ENCODE data around the gene CADPS.

CADPS gene

GRCh38 chr3:62632510-62633294 is 242.5 kb downstream of the CADPS start:
- no peak for DNase-seq (ENCODE audit: low spot score)

- no peak for DNase-seq (ENCODE audit: low spot score)
These were observed 243.7 kb downstream of the CADPS start for GRCh38 chr3:62631488-62631887.

DNA sequence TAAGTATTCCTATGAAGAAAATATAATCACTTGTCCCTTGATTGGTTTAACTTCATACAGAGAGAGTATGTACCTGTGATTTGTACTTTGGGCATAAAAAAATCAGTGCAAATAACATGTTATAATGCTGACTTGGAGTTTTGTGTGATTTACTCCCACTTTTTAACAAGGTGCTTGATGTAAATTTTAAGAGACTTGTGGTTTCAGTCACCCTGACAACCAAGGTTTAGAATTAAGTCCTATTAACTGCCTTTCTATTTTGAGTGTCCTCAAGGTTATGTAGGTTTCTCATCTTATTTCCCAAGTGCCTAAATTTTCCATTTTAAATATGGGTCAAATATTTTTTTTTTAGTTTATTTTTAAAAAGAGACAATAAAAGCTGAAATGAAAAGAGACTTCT is 244.6 kb downstream of the CADPS start:
- no peak for DNase-seq (ENCODE audit: low spot score)

GRCh38 chr3:62625268-62625667 is 249.9 kb downstream of the CADPS start:
- no peak for DNase-seq (ENCODE audit: low spot score)

- DNase-seq (ENCODE audit: low spot score), result no peak
These were observed 251.0 kb downstream of the CADPS start for GRCh38 chr3:62624185-62624584.

DNA sequence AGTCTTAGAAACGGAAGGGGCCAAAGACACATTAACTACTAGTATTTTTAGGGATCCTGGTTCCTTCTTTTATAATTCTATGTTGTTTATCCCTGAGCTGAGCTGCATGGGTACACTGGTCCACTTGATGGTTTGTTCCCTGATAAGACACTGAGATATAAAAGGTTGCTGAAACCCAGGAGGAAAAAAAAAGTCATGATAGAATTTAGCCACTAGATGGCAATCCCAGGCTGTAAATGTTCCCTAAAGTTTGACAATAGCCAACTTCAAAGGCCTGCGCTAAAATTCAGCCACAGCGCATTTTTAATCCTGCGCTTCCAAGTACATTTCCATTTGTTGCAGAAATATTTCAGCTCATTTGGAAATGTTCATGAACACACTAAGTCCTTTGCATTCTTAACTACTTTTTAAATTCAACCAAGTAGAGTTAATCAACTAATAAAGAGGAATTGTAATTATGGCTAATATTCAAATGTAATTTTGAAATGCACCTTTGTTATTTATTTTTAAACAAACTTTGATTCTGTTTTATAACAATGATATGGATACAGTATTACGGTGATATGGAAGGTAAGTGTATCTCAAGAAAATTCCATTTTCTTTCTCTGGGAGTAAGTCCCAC is 252.6 kb downstream of the CADPS start:
- peak; percentile 5 for DNase-seq (ENCODE audit: low spot score)

- DNase-seq (ENCODE audit: low spot score), result no peak
These were observed 253.3 kb downstream of the CADPS start for GRCh38 chr3:62621925-62622324.

GRCh38 chr3:62621176-62621575 is 254.0 kb downstream of the CADPS start:
- DNase-seq (ENCODE audit: low spot score), result no peak

DNA sequence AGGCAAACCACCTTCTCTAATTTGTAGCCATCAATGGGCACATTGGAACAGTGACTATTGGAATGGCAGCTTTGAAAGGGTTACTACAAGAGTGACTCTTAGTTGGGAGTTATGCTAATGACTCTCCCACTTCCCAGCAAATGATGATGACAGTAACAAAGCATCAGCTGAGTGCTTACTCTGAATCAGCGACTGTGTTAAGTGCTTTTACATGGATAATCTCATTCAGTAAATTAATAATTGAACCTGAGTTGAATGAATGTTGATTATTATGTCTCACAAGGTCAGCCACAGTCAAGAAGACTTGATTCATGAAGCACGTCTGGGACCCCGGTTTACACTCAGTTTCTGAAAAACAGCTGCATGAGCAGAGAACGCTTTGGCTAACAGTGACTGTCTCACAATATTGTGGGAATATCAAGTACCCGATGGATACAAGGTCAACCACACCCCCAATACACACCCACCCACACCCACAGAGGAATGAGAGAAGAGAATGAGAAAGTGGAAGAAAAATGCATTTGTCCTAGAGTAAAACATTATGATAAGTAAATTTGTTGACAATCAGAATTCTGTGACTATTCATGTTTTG is 259.9 kb downstream of the CADPS start:
- no peak for DNase-seq (ENCODE audit: low spot score)

DNA sequence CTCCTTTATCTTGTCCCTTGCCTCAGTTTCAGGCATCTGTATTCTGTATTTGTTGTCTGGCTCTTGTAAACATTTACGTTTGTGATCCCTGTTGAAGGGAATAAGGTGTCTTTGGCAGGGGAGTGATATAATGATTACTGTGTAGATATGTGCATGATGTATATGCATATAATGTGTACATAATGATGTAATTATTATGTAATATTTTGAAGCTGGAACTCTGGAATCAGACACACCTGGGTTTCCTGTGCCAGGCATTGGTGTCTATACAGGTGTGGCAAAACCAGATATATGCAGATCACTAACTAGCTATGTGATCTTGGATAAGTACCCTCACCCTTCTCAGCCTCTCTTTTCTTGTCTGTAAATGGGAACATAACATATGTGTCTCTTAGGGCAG is 260.7 kb downstream of the CADPS start:
- no peak for DNase-seq (ENCODE audit: low spot score)

- no peak for DNase-seq (ENCODE audit: low spot score)
These were observed 263.5 kb downstream of the CADPS start for GRCh38 chr3:62611541-62612240.

DNA sequence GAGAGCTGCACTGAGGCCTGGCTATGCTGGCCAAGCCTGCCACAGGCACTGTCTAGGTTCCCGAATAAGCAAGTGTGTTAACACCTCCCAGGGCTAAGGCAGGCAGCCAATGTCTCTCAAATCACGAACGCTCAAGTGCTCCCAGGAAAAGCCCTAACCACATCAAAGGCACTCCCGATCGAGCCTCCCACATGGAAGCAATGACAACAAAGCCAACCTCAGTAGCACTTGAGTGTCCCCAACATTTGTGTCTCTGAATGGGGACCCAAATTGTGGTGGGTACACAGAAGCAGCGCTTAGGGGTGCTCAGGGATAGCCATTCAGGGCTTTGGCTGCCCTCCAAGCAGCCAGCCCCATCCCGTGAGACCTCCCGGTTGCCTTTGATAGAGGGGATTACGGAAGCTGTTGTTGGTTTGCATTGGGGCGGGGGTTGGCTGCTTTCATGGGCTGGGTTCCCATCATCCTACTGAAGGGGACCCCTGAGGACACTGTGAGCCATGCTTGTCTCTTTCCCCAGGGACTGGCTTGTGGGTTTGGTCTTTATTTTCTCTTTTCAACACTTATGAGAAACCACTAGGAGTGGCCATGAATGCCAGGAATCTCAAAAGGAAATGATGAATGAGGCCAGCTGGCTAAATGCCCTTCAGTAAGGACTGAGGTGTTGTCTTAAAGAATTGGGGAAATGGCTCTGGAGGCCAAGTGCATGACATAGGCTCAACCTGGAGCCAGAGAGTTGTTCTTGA is 267.8 kb downstream of the CADPS start:
- DNase-seq (ENCODE audit: low spot score), result no peak

DNA sequence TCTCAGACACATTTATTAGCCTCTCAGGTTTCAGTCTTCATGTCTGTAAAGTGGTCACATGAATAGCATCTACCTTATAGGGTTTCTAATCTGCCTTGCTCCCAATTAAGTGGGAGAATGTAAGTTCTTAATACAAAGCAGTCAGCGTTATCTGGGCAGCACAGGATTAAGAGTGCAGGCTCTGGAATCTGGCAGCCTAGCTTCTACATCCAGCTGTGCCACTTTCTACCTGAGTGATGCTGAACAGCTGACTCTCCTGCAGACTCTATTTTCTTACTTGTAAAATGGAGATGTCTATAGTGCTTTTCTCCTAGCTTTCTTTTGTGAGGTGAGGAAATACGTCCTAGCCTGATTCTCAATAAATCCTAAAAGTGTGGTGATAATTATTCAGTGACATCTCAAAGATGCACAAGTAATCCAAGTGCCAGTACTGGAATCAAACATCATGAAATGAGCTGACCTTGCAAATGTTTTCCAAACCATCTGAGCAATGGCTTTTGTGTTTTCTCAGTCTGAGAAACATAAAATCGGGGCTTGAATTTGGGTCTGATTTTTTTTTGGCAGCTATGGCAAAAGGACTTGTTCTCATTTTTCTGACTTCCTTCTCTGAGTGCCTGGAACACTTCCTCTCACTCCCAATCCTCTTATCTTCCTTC is 269.7 kb downstream of the CADPS start:
- no peak for DNase-seq (ENCODE audit: low spot score)

DNA sequence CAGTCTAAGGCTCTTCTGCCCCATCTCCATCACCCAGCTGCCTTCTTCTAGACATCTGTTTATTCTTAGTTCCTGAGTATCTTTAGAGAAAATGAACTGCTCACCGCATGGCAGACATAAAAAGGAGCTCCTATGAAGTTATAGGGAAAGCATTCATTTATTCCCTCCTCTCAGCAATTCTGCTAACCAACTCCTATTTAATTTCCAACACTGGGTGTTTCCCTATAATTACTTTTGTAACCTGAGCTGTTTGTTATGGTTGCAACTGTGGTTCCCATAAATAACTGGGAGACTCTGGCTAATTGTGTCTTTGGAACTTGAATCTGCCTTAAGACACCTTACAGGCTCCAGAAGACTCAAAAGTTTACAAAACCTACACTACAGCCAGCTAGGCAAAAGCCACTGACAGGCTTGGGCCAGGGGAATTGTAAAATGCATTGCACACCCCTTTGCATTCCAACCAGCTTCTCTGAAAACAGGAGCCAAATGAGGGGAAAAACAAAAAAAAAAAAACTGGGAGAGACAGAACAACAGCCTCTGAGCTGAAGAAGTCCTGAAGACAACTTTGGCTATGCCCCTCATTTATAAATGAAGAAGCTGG is 270.4 kb downstream of the CADPS start:
- no peak for DNase-seq (ENCODE audit: low spot score)

DNA sequence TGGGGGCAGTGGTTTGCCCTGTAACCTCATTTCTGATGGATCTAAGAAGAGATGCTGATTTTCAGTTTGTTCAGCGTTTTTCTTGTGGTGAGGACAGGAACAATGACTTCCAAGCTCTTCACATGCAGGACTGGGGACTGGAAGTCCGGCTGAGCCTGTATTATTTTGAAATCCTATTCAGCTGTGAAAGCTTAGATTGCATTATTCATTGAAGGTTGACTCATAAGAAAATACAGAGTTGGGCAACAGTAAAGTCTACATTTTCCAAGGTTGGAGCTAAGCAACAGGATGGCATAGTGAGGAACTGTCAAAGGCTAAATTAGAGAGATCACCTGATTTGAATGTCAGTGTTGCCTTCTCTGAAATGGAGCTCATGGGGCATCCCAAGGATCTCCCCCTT is 270.9 kb downstream of the CADPS start:
- no peak for DNase-seq (ENCODE audit: low spot score)

DNA sequence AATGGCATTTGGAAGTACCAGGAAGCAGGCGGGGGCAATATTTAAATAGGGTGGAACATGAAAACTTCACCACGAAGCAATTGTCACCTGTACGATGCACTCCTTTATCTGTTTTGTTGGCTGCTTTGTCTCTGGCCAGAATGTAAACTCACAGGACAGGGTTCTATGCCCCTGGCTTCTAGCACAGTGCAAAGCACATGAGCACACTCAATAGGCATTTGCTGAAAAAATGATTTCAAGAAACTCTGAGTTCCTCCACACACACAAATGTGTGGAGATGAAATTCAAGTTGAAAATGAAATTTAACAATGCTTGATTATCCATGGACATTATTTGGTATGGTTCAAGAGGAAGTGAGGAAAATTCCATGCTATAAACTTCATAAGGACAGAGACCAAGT is 272.2 kb downstream of the CADPS start:
- no peak for DNase-seq (ENCODE audit: low spot score)

- DNase-seq (ENCODE audit: low spot score), result no peak
These were observed 273.0 kb downstream of the CADPS start for GRCh38 chr3:62602129-62602770.

GRCh38 chr3:62601238-62602070 is 273.8 kb downstream of the CADPS start:
- no peak for DNase-seq (ENCODE audit: low spot score)

DNA sequence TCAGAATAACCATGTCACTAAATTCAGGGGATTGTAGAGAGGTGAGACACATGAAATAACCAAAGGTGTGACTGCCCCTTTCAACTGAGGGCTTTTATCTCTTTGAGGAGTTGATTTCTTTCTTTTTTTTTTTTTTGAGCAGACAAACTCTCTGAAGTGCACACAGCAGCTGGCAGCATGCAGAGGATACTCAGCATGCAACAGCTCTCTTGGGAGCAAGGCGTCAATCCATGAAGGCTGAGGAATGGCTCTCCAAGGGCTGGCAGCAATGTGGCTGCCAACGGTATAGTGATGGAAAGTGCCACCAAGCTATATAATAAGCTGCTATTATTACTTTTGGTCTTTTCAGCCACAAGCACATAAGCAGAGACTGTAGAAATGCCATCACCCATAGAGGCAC is 275.2 kb downstream of the CADPS start:
- DNase-seq (ENCODE audit: low spot score), result no peak

- no peak for DNase-seq (ENCODE audit: low spot score)
These were observed 277.7 kb downstream of the CADPS start for GRCh38 chr3:62597491-62597890.
